DMS153 treated with DMSO at 0.1 percent for 48 hours (cell line): ENCODE measurements around the gene APC.

ENCODE experiments used
- DNase-seq: peaks from one replicate; lab custom pipeline; 2025; ENCODE audit not compliant: unreplicated experiment; lab: John Stamatoyannopoulos, UW

The APC gene

GRCh38 chr5:112892776-112893175, 155.1 kb downstream of the APC start:
- DNase-seq: no peak

- no peak for DNase-seq
Measured at GRCh38 chr5:112895682-112896081, 158.0 kb downstream of the APC start.
